Suprapubic skin (tissue), 4 donors: ENCODE results near the gene TRIM45. TPM values are rescaled to one million over a fixed set of nuclear protein-coding genes. Genes with fewer than 3 reads are reported as not detected.
"Not testable (repeated sequence)": the region's sequence is repeated elsewhere in the genome, so short reads cannot be mapped to it uniquely, and the experiment has no call there.

Experiments used
- DNase-seq, 2 donors: peaks; one replicate each; pipeline ENCODE4 v3.0.0-alpha.2; 2019; ENCODE audit warnings: low spot score in 2 of 2
- H3K27ac ChIP-seq: fragments of 200-600 bp; sonication (generic); one replicate; pipeline ENCODE4 v1.5.1; 2019
- H3K27me3 ChIP-seq: fragments of 200-600 bp; sonication (generic); one replicate; pipeline ENCODE4 v1.5.1; 2019
- H3K36me3 ChIP-seq: fragments of 200-600 bp; sonication (generic); one replicate; pipeline ENCODE4 v1.5.1; 2019
- H3K4me1 ChIP-seq: fragments of 200-600 bp; sonication (generic); one replicate; pipeline ENCODE4 v1.5.1; 2019
- H3K4me3 ChIP-seq: fragments of 200-600 bp; sonication (generic); one replicate; pipeline ENCODE4 v1.5.1; 2019; ENCODE audit warnings: mild to moderate bottlenecking
- H3K9me3 ChIP-seq: fragments of 200-600 bp; sonication (generic); one replicate; pipeline ENCODE4 v1.5.1; 2019
- CTCF ChIP-seq, 2 donors: fragments of 200-600 bp in 1 of 2; fragments of 450-650 bp in 1 of 2; sonication (generic) in 1 of 2; IDR thresholded peaks; one replicate each; pipeline ENCODE4 v1.5.1; 2016 to 2019; ENCODE audit warnings: antibody characterized with exemption in 2 of 2, mild to moderate bottlenecking in 1 of 2, moderate library complexity in 1 of 2
- EP300 ChIP-seq: sonication (generic); formaldehyde crosslinking; IDR thresholded peaks from one replicate; pipeline ENCODE4 v1.6.1; 2017; ENCODE audit warnings: antibody characterized with exemption
- POLR2A ChIP-seq, 2 donors: fragments of 450-650 bp; IDR thresholded peaks; one replicate each; pipeline ENCODE4 v1.6.1; 2017; ENCODE audit warnings: antibody characterized with exemption in 2 of 2, mild to moderate bottlenecking in 2 of 2, moderate library complexity in 2 of 2
- POLR2AphosphoS5 ChIP-seq, 3 donors: sonication (generic); formaldehyde crosslinking; IDR thresholded peaks; one replicate each; pipeline ENCODE4 v1.6.1; 2017; ENCODE audit warnings: antibody characterized with exemption in 3 of 3
- WGBS: methylation state at CpG from one replicate; pipeline ENCODE4 v1.1.5; 2018; 5-methylcytosine and 5-hydroxymethylcytosine counted together
- total RNA-seq, 4 donors: library from RNA; depleted of rRNA; stranded (reverse); fragments of >200 nt; gene quantifications; one replicate each; pipeline ENCODE4 v1.1.0, GENCODE V29; 2016

The TRIM45 gene
- total RNA-seq, 4 donors from 2014 or later = 2.6 to 10.4 (median 3.8) TPM

GRCh38 chr1:117162816-117163215 lies 41.3 kb upstream of the TRIM45 start:
- WGBS = 82% methylated on average over 6 of the region's 6 CpGs
- Histone ChIP-seq H3K27me3 (no peaks in the 10 kb centered on the region), H3K9me3 (no peaks in the 10 kb centered on the region), H3K36me3 (no peaks in the 10 kb centered on the region), H3K4me3 (no peak overlapping the region), H3K27ac (no peak overlapping the region), H3K4me1 (no peaks in the 10 kb centered on the region)
- DNase-seq = no peak
- no peak for TF ChIP-seq CTCF (IDR thresholded peaks at IDR 0.05)
- TF ChIP-seq POLR2AphosphoS5 (IDR thresholded peaks at IDR 0.05) = no peak
- TF ChIP-seq POLR2A (IDR thresholded peaks at IDR 0.05) = no peak
- no peak for TF ChIP-seq EP300

- H3K9me3 ChIP-seq = no peaks in the 10 kb centered on the region
- DNase-seq = no peak
- no peaks in the 10 kb centered on the region for H3K4me1 ChIP-seq
- no peaks in the 10 kb centered on the region for H3K27me3 ChIP-seq
- no peak overlapping the region for H3K27ac ChIP-seq
- no peak overlapping the region for H3K4me3 ChIP-seq
- H3K36me3 ChIP-seq = no peaks in the 10 kb centered on the region
- no peak for TF ChIP-seq CTCF (IDR thresholded peaks at IDR 0.05)
- no peak for TF ChIP-seq EP300
- no peak for TF ChIP-seq POLR2AphosphoS5 (IDR thresholded peaks at IDR 0.05)
- TF ChIP-seq POLR2A (IDR thresholded peaks at IDR 0.05) = no peak
- 41% methylated on average over 1 of the region's 1 CpG for WGBS
Observed at GRCh38 chr1:117161887-117162286, 40.3 kb upstream of the TRIM45 start.

- not testable (repeated sequence) for H3K4me1 ChIP-seq, DNase-seq, H3K27me3 ChIP-seq, H3K9me3 ChIP-seq, H3K4me3 ChIP-seq, H3K36me3 ChIP-seq, H3K27ac ChIP-seq
- 88% methylated on average over 5 of the region's 5 CpGs for WGBS
Observed at GRCh38 chr1:117151305-117151704, 29.8 kb upstream of the TRIM45 start.

- no peak for TF ChIP-seq POLR2AphosphoS5 (IDR thresholded peaks at IDR 0.05)
- no peak for TF ChIP-seq EP300
- TF ChIP-seq POLR2A (IDR thresholded peaks at IDR 0.05) = no peak
- TF ChIP-seq CTCF (IDR thresholded peaks at IDR 0.05) = no peak
- H3K9me3 ChIP-seq = no peaks in the 10 kb centered on the region
- no peak overlapping the region for H3K27ac ChIP-seq
- 86% methylated on average over 2 of the region's 2 CpGs for WGBS
- no peaks in the 10 kb centered on the region for H3K27me3 ChIP-seq
- H3K4me1 ChIP-seq = no peaks in the 10 kb centered on the region
- no peaks in the 10 kb centered on the region for H3K36me3 ChIP-seq
- no peak overlapping the region for H3K4me3 ChIP-seq
- no peak for DNase-seq
Observed at GRCh38 chr1:117150316-117150715, 28.8 kb upstream of the TRIM45 start.

- H3K36me3 ChIP-seq = no peaks in the 10 kb centered on the region
- no peak overlapping the region for H3K27ac ChIP-seq
- DNase-seq = no peak
- no peaks in the 10 kb centered on the region for H3K4me1 ChIP-seq
- TF ChIP-seq POLR2AphosphoS5 (IDR thresholded peaks at IDR 0.05) = no peak
- no peak for TF ChIP-seq POLR2A (IDR thresholded peaks at IDR 0.05)
- TF ChIP-seq EP300 = no peak
- TF ChIP-seq CTCF (IDR thresholded peaks at IDR 0.05) = no peak
- WGBS = 71% methylated on average over 5 of the region's 5 CpGs
- H3K4me3 ChIP-seq = no peak overlapping the region
- no peaks in the 10 kb centered on the region for H3K9me3 ChIP-seq
- H3K27me3 ChIP-seq = no peaks in the 10 kb centered on the region
Observed at GRCh38 chr1:117147856-117148588, 26.5 kb upstream of the TRIM45 start.
